Caco-2 (cell line): ENCODE measurements around the gene ZNF205. TPM values are rescaled to one million over a fixed set of nuclear protein-coding genes. Genes with fewer than 3 reads are reported as not detected.

Experiments
- BruUV-seq: library from RNA; stranded (reverse); fragments of 400-500 nt; replicated peaks from 2 replicates; lab custom pipeline; 2021; lab: Mats Ljungman, UMichigan
- CTCF ChIA-PET: fragments of 300-600 bp; sonication (Branson Sonifier 250); formaldehyde crosslinking; loops from one replicate; lab custom pipeline; 2022; ENCODE audit warnings: antibody characterized with exemption; lab: Charles Lee
- POLR2A ChIA-PET: fragments of 300-600 bp; sonication (Branson Sonifier 250); formaldehyde crosslinking; loops from one replicate; lab custom pipeline; 2022; ENCODE audit warnings: antibody characterized with exemption; lab: Charles Lee
- DNase-seq, 2 experiments: peaks; one replicate each; pipeline versions ENCODE4 v3.0.0 to v3.0.0-alpha.2; 2020 to 2022
- H3K27me3 ChIP-seq: replicated peaks from 2 replicates; pipeline ENCODE4 v1.6.0; 2011; ENCODE audit warnings: low read length; ENCODE audit not compliant: control insufficient read depth, insufficient read depth
- H3K36me3 ChIP-seq: 2 replicates; pipeline ENCODE4 v1.5.1; 2011; ENCODE audit warnings: low read length; ENCODE audit not compliant: control insufficient read depth, insufficient read depth
- H3K4me1 ChIP-seq: fragments of 250-450 bp; sonication (Bioruptor Pico); 2 replicates; pipeline ENCODE4 v1.5.1; 2020; ENCODE audit warnings: mild to moderate bottlenecking
- H3K4me3 ChIP-seq: 2 replicates; pipeline ENCODE4 v1.5.1; 2011; ENCODE audit warnings: low read depth, mild to moderate bottlenecking, control low read depth, low read length
- H3K9me3 ChIP-seq: fragments of 250-450 bp; sonication (Bioruptor Pico); 2 replicates; pipeline ENCODE4 v1.5.1; 2020; ENCODE audit warnings: mild to moderate bottlenecking, moderate library complexity
- H3K27ac Mint-ChIP-seq: one replicate; pipeline ENCODE4 v1.8.0; 2022; ENCODE audit warnings: mixed read lengths; ENCODE audit not compliant: unreplicated experiment
- H3K27me3 Mint-ChIP-seq: one replicate; pipeline ENCODE4 v1.8.0; 2022; ENCODE audit warnings: mixed read lengths; ENCODE audit not compliant: insufficient read depth, unreplicated experiment
- H3K36me3 Mint-ChIP-seq: one replicate; pipeline ENCODE4 v1.8.0; 2022; ENCODE audit warnings: mild to moderate bottlenecking, mixed read lengths; ENCODE audit not compliant: insufficient read depth, unreplicated experiment
- H3K4me1 Mint-ChIP-seq: one replicate; pipeline ENCODE4 v1.8.0; 2022; ENCODE audit warnings: low read depth, mixed read lengths; ENCODE audit not compliant: unreplicated experiment
- H3K4me3 Mint-ChIP-seq: one replicate; pipeline ENCODE4 v1.8.0; 2022; ENCODE audit warnings: mild to moderate bottlenecking, moderate library complexity, mixed read lengths; ENCODE audit not compliant: unreplicated experiment
- H3K9me3 Mint-ChIP-seq: one replicate; pipeline ENCODE4 v1.8.0; 2022; ENCODE audit warnings: mixed read lengths; ENCODE audit not compliant: unreplicated experiment
- intact Hi-C: fragments of 100-400 bp; cut with micrococcal nuclease; formaldehyde crosslinking; loops from one replicate; pipeline ENCODE4 v1.10.0; 2022; ENCODE audit not compliant: unreplicated experiment
- total RNA-seq: library from RNA; stranded (reverse); gene quantifications from 2 replicates; pipeline ENCODE4 v1.2.3, GENCODE V29; 2022
- TF ChIP-seq, protein P1 (sequence below), 2 experiments: fragments of 200-600 bp in 1 of 2; IDR thresholded peaks; 1 replicate in 1 of 2; 2 replicates in 1 of 2; pipeline versions ENCODE4 v1.5.1 to v1.8.0; 2011 to 2022; ENCODE audit warnings: antibody characterized with exemption in 1 of 2, control low read depth in 1 of 2, inconsistent platforms in 1 of 2, low read depth in 1 of 2, low read length in 1 of 2, mild to moderate bottlenecking in 1 of 2, moderate library complexity in 1 of 2; ENCODE audit not compliant: insufficient read depth in 1 of 2, severe bottlenecking in 1 of 2, unreplicated experiment in 1 of 2

The ZNF205 gene
- total RNA-seq, 1 experiment from 2014 or later, result 13.5 TPM

DNA sequence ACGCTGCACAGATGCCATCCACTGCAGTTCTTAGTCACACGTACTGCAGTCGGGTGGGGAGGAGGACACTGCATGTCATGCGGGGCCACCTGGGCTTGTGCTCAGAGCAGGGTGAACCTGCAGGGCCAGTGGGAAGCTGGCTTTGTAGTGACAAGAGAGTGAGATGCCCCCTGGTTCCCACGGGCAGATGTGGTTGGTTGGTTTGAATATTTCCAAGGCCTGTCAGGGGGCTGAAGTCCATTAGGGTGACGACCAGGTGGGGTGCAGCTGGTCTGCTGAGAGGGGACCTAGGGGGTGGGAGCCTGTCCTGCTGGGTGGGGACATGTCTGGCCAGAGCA lies 36.8 kb downstream of the ZNF205 start:
- no peaks in the 10 kb centered on the region for H3K9me3 ChIP-seq
- H3K36me3 Mint-ChIP-seq, result peaks cover 30% of the 10 kb centered on the region
- H3K9me3 Mint-ChIP-seq, result no peaks in the 10 kb centered on the region
- DNase-seq, result no peak
- TF ChIP-seq, protein P1, sequence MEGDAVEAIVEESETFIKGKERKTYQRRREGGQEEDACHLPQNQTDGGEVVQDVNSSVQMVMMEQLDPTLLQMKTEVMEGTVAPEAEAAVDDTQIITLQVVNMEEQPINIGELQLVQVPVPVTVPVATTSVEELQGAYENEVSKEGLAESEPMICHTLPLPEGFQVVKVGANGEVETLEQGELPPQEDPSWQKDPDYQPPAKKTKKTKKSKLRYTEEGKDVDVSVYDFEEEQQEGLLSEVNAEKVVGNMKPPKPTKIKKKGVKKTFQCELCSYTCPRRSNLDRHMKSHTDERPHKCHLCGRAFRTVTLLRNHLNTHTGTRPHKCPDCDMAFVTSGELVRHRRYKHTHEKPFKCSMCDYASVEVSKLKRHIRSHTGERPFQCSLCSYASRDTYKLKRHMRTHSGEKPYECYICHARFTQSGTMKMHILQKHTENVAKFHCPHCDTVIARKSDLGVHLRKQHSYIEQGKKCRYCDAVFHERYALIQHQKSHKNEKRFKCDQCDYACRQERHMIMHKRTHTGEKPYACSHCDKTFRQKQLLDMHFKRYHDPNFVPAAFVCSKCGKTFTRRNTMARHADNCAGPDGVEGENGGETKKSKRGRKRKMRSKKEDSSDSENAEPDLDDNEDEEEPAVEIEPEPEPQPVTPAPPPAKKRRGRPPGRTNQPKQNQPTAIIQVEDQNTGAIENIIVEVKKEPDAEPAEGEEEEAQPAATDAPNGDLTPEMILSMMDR (IDR thresholded peaks at IDR 0.05; ENCODE audit: insufficient read depth in 1 of 2, low read depth in 1 of 2, low read length in 1 of 2, severe bottlenecking in 1 of 2, unreplicated experiment in 1 of 2), result no peak
- peak overlapping the region; percentile 64 for H3K4me3 ChIP-seq
- ChIA-PET POLR2A (interaction anchor here (0.6 to 1.8 kb wide), 2 partner anchors 14 to 681 kb away, joined by 4 to 17 read pairs; partner anchors contain the start of gene ZNF213), CTCF (interaction anchor here (0.9 to 2.7 kb wide), 6 partner anchors 9 to 118 kb away, joined by 3 to 22 read pairs (median 8); partner anchors contain the start of gene ZNF213)
- intact Hi-C loops, result no loop called here
- peaks cover 8% of the 10 kb centered on the region for H3K4me1 Mint-ChIP-seq
- H3K4me1 ChIP-seq, result no peaks in the 10 kb centered on the region; the same call in 1 of the 2 replicates
- no TSS peak for BruUV-seq
- peaks cover 5% of the 10 kb centered on the region for H3K27me3 Mint-ChIP-seq
- H3K27ac Mint-ChIP-seq, result peak overlapping the region; percentile 93
- peak overlapping the region; percentile 95 for H3K4me3 Mint-ChIP-seq
- H3K27me3 ChIP-seq, result no peaks in the 10 kb centered on the region
- H3K36me3 ChIP-seq, result no peaks in the 10 kb centered on the region

DNA sequence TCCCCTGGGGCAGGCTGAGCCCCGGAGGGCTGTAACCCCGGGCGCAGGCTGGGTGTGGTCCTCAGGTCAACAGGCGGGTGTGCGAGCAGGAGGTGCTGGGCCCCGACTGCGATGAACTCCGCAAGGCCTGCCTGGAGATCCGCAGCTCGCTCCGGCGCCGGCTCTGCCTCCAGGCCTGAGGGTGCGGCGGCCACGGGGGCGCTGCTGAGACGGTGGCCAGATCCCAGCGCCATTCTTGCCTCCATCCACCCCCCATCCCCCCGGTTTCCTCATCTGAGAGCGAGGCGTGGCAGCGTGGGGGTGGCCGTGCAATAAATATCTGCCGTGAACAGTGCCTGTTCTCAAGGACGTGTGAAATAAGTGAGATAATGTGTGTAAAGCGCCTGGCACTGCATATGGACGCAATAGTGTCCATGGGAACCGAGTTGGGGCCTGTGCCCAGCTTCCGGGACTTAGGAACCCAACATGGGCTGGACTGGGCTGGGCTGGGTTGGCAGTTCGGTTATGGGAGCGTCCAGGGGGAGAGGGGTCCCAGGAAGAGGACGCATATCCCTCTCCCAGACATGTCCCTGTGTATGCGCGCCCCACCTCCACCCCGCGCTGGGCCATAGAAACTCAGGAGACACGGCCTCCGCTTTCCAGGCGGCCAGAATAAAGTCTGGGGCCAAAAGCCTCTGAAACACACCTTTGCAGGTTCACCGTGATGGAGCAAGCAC lies 37.4 kb downstream of the ZNF205 start:
- Mint-ChIP-seq H3K27me3 (peaks cover 5% of the 10 kb centered on the region), H3K36me3 (peaks cover 30% of the 10 kb centered on the region), H3K4me1 (peaks cover 8% of the 10 kb centered on the region), H3K27ac (peak overlapping the region; percentile 93), H3K4me3 (peak overlapping the region; percentile 95), H3K9me3 (no peaks in the 10 kb centered on the region)
- no peaks in the 10 kb centered on the region for H3K9me3 ChIP-seq
- TSS peak; percentile 32 for BruUV-seq
- TF ChIP-seq, protein P1 (IDR thresholded peaks at IDR 0.05; ENCODE audit: insufficient read depth in 1 of 2, low read depth in 1 of 2, low read length in 1 of 2, severe bottlenecking in 1 of 2, unreplicated experiment in 1 of 2), result peak; percentile 18 to 64
- ChIA-PET POLR2A (interaction anchor here (0.6 to 1.8 kb wide), 4 partner anchors 15 to 682 kb away, joined by 3 to 17 read pairs (median 8); partner anchors contain the start of gene ZNF213), CTCF (interaction anchor here (0.6 to 2.7 kb wide), 12 partner anchors 9 to 118 kb away, joined by 3 to 22 read pairs (median 7); partner anchors contain the start of gene ZNF213)
- H3K36me3 ChIP-seq, result no peaks in the 10 kb centered on the region
- peak; percentile 76 to 82 for DNase-seq
- intact Hi-C loops, result loop anchor here (1.0 to 5.0 kb wide), 4 partner anchors 9 to 308 kb away; partner anchors contain the start of gene ZNF263
- no peaks in the 10 kb centered on the region for H3K27me3 ChIP-seq
- H3K4me3 ChIP-seq, result peak overlapping the region; percentile 64
- H3K4me1 ChIP-seq, result no peaks in the 10 kb centered on the region; the same call in 1 of the 2 replicates
